Measurements from ENCODE around the gene ADAMTS17. TPM values are rescaled to one million over a fixed set of nuclear protein-coding genes. Genes with fewer than 3 reads are reported as not detected.

ADAMTS17 gene
- total RNA-seq, 2 experiments from 2014 or later: 0.99 to 1.2 TPM

DNA sequence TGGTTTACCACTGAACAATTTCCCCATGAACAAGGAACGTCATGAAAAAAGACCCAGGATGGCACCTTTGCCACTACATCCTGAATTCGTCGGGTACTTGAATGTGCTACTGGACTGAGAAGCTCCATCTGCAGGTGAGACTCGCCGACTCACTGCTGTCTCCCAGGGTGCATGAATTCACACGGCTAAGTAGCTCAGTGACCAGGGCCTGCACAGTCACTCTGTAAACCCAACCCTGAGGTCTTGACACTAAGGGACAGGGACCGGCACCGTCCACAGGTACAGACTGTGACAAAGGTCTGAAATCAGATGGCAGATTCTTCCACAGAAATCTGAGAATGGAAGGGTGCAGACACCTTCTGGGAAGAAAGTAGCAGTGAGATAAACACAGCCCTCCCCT, 187.4 kb downstream of the ADAMTS17 start:
- H3K36me3 Mint-ChIP-seq: peaks cover 20% of the 10 kb centered on the region
- POLR2A ChIA-PET: no interaction called here
- H3K9me3 Mint-ChIP-seq: peaks cover 7% of the 10 kb centered on the region

DNA sequence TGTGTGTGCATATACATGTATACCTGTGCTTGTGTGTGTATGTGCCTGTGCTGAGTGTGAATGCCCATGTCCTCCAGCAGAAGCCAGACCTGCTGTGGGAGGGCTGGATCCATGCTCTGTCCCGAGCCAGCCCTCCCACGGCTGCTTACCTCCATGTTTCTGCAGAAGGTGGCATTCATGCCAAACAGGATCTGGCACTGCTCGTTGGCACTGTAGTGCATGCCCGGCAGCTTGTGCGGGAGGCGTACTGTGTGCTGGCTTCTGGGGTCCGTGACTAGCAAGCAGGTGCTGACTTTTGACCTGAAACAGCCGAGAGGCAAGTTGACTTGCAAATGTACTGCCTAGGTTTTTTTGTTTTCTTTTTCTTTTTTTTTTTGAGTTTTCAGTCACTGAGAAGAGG, 189.3 kb downstream of the ADAMTS17 start:
- ChIA-PET CTCF (no interaction called here), POLR2A (no interaction called here)
- H3K36me3 Mint-ChIP-seq: peaks cover 38% of the 10 kb centered on the region
- no peak overlapping the region for H3K4me3 Mint-ChIP-seq
- H3K27ac Mint-ChIP-seq: no peak overlapping the region
- H3K4me1 Mint-ChIP-seq (ENCODE audit: low read depth): no peaks in the 10 kb centered on the region
- H3K9me3 Mint-ChIP-seq: peaks cover 24% of the 10 kb centered on the region
- intact Hi-C loops (cut with micrococcal nuclease): no loop called here
- no peaks in the 10 kb centered on the region for H3K27me3 Mint-ChIP-seq
- DNase-seq: no peak

More for the DNA sequence above, 187.4 kb downstream of the ADAMTS17 start:
- no peaks in the 10 kb centered on the region for H3K27me3 Mint-ChIP-seq
- no peak overlapping the region for H3K4me3 Mint-ChIP-seq
- intact Hi-C loops (cut with micrococcal nuclease): no loop called here
- H3K4me1 Mint-ChIP-seq (ENCODE audit: low read depth): no peaks in the 10 kb centered on the region
- no peak for DNase-seq
- CTCF ChIA-PET: no interaction called here
- no peak overlapping the region for H3K27ac Mint-ChIP-seq

DNA sequence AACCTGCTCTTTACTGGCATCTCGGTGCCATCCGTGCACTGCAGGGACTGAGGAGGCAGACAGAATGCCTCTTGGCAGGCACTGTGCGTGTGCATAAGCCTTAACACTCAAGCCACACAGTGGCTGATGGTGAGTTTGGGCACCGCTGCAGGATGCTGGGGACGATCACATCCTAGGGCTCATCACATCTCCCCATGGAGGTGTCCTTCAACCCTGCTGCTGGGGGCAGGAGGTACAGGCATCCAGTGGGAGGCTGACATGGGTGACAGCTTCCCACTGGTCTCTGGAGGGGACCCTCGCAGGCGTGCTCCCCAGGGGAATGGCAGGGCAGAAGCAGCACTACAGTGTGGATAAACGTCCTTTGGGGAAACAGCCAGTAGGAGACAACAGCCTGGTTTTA, 190.9 kb downstream of the ADAMTS17 start:
- no peak overlapping the region for H3K4me3 Mint-ChIP-seq
- intact Hi-C loops (cut with micrococcal nuclease): no loop called here
- H3K27me3 Mint-ChIP-seq: no peaks in the 10 kb centered on the region

GRCh38 chr15:100147828-100148227, 193.9 kb downstream of the ADAMTS17 start:
- peaks cover 35% of the 10 kb centered on the region for H3K9me3 Mint-ChIP-seq
- H3K27me3 Mint-ChIP-seq: no peaks in the 10 kb centered on the region
- peaks cover 46% of the 10 kb centered on the region for H3K36me3 Mint-ChIP-seq
- ChIA-PET CTCF (no interaction called here), POLR2A (no interaction called here)
- no peak overlapping the region for H3K4me3 Mint-ChIP-seq
- intact Hi-C loops (cut with micrococcal nuclease): no loop called here
- H3K27ac Mint-ChIP-seq: no peak overlapping the region
- no peaks in the 10 kb centered on the region for H3K4me1 Mint-ChIP-seq (ENCODE audit: low read depth)
- no peak for DNase-seq

More for the DNA sequence above, 190.9 kb downstream of the ADAMTS17 start:
- H3K4me1 Mint-ChIP-seq (ENCODE audit: low read depth): no peaks in the 10 kb centered on the region
- H3K27ac Mint-ChIP-seq: no peak overlapping the region
- ChIA-PET POLR2A (no interaction called here), CTCF (no interaction called here)
- peaks cover 46% of the 10 kb centered on the region for H3K36me3 Mint-ChIP-seq
- no peak for DNase-seq
- peaks cover 35% of the 10 kb centered on the region for H3K9me3 Mint-ChIP-seq

- Mint-ChIP-seq H3K27ac (no peak overlapping the region), H3K9me3 (peaks cover 20% of the 10 kb centered on the region), H3K4me3 (no peak overlapping the region), H3K4me1 (ENCODE audit: low read depth) (peaks cover 3% of the 10 kb centered on the region), H3K36me3 (peaks cover 18% of the 10 kb centered on the region), H3K27me3 (no peaks in the 10 kb centered on the region)
- no peak for DNase-seq
- intact Hi-C loops (cut with micrococcal nuclease): no loop called here
- ChIA-PET CTCF (no interaction called here), POLR2A (no interaction called here)
Observed at GRCh38 chr15:100143378-100143777, 198.4 kb downstream of the ADAMTS17 start.

DNA sequence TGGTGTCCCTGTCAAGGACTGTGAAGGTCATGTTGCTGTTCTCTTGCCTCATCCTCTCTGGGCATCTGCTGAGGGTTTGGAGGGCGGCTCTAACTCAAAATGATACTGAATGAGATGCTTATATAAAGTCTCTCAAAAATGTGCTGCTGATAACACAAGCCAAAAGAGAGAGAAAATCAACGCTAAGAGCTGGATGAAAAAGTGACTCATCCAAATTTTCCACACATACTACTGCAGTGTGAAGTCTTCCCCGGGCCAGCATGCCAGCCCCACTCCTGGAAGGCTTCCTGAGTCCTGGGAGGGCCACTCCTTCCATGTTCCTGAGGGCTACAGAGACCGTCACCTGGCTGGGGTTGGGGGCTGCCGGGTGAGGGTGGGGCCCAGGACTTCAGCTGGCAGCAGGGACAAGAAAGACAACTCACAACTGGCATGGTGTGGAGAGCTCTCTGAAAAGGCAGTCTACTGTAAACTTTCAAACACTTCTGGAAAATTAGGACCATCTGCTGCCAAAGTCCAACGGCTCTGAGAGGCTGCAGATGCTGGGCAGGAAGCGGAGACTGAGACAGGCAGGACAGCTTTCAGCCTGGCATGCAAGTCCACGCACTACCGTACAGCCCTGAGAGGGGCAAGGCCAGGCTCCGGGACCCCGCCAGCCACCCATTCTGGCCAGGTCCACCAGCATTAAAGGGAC, 200.3 kb downstream of the ADAMTS17 start:
- no peak overlapping the region for H3K4me3 Mint-ChIP-seq
- ChIA-PET CTCF (no interaction called here), POLR2A (no interaction called here)
- H3K27me3 Mint-ChIP-seq: no peaks in the 10 kb centered on the region
- H3K36me3 Mint-ChIP-seq: peaks cover 5% of the 10 kb centered on the region
- intact Hi-C loops (cut with micrococcal nuclease): no loop called here
- H3K9me3 Mint-ChIP-seq: peaks cover 3% of the 10 kb centered on the region
- no peak for DNase-seq
- H3K4me1 Mint-ChIP-seq (ENCODE audit: low read depth): peaks cover 3% of the 10 kb centered on the region
- no peak overlapping the region for H3K27ac Mint-ChIP-seq

DNA sequence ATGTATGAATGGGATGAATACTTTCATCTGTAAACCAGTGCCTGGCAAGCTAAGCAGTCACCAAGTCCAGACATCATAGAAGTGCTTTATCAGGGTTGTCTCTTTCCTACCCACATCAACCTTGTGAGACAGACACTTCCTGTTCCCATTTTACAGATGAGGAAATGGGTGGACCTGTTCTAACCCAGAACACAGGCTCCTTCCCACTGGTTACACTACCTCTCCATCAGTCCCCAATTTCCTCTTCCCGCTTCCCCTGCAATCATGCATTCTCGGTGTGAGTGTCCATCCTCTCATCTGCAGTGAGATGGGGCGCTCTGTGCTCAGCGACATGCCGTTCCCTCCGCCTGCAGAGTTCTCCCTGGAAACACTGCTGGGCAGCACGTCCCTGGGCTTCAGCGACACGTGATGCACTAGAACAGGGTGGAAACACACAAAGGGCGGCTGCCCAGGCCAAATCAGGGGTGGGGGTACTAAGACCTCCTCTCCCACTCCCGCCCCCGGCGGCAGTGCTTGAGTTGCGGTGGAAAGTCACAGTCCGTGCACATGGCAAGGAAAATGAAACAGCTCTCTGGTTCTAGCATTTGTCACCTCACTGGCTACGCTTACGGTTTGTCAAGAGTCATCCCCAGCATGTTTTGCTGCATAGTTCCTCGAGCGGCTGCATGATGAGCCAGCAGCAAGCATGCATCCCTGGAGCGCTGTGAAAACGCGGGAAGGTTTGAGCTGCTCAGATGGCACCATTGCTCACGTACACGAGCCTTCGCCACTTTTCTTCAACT, 201.1 kb downstream of the ADAMTS17 start:
- H3K9me3 Mint-ChIP-seq: no peaks in the 10 kb centered on the region
- ChIA-PET POLR2A (no interaction called here), CTCF (no interaction called here)
- no peak for DNase-seq
- H3K27me3 Mint-ChIP-seq: no peaks in the 10 kb centered on the region
- H3K4me1 Mint-ChIP-seq (ENCODE audit: low read depth): peaks cover 3% of the 10 kb centered on the region
- H3K27ac Mint-ChIP-seq: no peak overlapping the region
- intact Hi-C loops (cut with micrococcal nuclease): no loop called here
- peaks cover 2% of the 10 kb centered on the region for H3K36me3 Mint-ChIP-seq
- H3K4me3 Mint-ChIP-seq: no peak overlapping the region

GRCh38 chr15:100134586-100134985, 207.2 kb downstream of the ADAMTS17 start:
- H3K27me3 Mint-ChIP-seq: no peaks in the 10 kb centered on the region
- ChIA-PET CTCF (no interaction called here), POLR2A (no interaction called here)
- no peak overlapping the region for H3K27ac Mint-ChIP-seq
- intact Hi-C loops (cut with micrococcal nuclease): no loop called here
- no peak overlapping the region for H3K4me3 Mint-ChIP-seq
- H3K9me3 Mint-ChIP-seq: no peaks in the 10 kb centered on the region
- DNase-seq: no peak
- H3K4me1 Mint-ChIP-seq (ENCODE audit: low read depth): no peaks in the 10 kb centered on the region
- H3K36me3 Mint-ChIP-seq: peaks cover 4% of the 10 kb centered on the region

DNA sequence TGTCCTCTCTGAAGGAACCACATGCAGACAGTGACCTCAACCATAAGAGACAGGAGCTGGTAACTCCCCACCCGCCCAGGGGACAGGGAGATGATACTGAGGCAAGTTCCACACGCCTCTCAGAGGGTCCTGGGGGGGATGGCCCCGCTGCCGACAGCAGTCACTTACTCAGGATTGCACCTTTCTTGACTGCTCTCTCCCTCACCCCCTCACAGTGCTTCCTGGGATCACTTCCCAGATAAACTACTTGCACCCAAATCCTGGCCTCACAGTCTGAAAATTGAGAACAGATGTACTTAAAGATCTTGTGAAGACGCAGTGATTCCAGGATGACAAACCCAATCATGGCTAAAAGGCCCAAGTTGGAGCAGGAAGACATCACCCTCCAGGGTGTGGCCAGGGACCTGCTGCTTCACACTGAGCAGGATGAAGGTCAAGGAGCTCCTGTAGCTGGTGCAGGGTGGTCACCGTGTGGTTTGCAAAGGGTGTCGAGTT, 207.6 kb downstream of the ADAMTS17 start:
- POLR2A ChIA-PET: no interaction called here
- DNase-seq: no peak
- Mint-ChIP-seq H3K27me3 (no peaks in the 10 kb centered on the region), H3K4me3 (no peak overlapping the region), H3K27ac (no peak overlapping the region), H3K4me1 (ENCODE audit: low read depth) (no peaks in the 10 kb centered on the region), H3K36me3 (peaks cover 4% of the 10 kb centered on the region), H3K9me3 (no peaks in the 10 kb centered on the region)
- CTCF ChIA-PET: interaction anchor here (1.3 kb wide), 1 partner anchor 205 kb away, joined by 7 read pairs; no protein-coding TSS in a partner anchor
- intact Hi-C loops (cut with micrococcal nuclease): no loop called here

DNA sequence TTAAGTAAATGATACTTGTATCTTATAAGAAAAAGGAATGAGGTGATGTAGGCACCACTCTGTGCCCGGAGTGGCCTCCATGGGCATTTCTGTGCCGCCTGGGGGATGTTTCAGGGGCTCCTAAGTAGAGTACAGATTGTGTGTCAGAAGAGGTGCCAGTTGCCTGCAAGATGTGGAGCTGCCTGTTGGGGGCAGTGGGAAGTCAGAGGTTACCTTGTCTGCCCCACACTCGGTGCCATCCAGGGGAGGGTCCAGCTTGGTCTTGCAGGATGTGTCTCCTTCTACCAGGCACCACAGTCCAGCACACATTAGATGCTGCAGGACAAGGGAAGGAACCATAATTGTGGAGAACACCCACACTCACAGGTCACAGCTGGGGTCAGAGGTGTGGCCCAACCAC, 208.8 kb downstream of the ADAMTS17 start:
- H3K27ac Mint-ChIP-seq: no peak overlapping the region
- no peak for DNase-seq
- no peaks in the 10 kb centered on the region for H3K9me3 Mint-ChIP-seq
- H3K4me1 Mint-ChIP-seq (ENCODE audit: low read depth): no peaks in the 10 kb centered on the region
- H3K27me3 Mint-ChIP-seq: no peaks in the 10 kb centered on the region
- ChIA-PET POLR2A (no interaction called here), CTCF (interaction anchor here (1.3 kb wide), 1 partner anchor 206 kb away, joined by 7 read pairs; no protein-coding TSS in a partner anchor)
- H3K36me3 Mint-ChIP-seq: peaks cover 2% of the 10 kb centered on the region
- no peak overlapping the region for H3K4me3 Mint-ChIP-seq
- intact Hi-C loops (cut with micrococcal nuclease): loop anchor here (2.0 kb wide), 1 partner anchor 172 kb away; no protein-coding TSS in a partner anchor

- no peaks in the 10 kb centered on the region for H3K9me3 Mint-ChIP-seq
- H3K4me1 Mint-ChIP-seq (ENCODE audit: low read depth): no peaks in the 10 kb centered on the region
- DNase-seq: no peak
- ChIA-PET POLR2A (no interaction called here), CTCF (interaction anchor here (0.8 to 1.3 kb wide), 2 partner anchors 198 to 207 kb away, joined by 3 to 7 read pairs; no protein-coding TSS in a partner anchor)
- H3K27me3 Mint-ChIP-seq: no peaks in the 10 kb centered on the region
- no peak overlapping the region for H3K4me3 Mint-ChIP-seq
- H3K36me3 Mint-ChIP-seq: peaks cover 2% of the 10 kb centered on the region
- intact Hi-C loops (cut with micrococcal nuclease): loop anchor here (2.0 kb wide), 1 partner anchor 172 kb away; no protein-coding TSS in a partner anchor
- H3K27ac Mint-ChIP-seq: no peak overlapping the region
Observed at GRCh38 chr15:100132309-100132708, 209.5 kb downstream of the ADAMTS17 start.

GRCh38 chr15:100131321-100132224, 210.2 kb downstream of the ADAMTS17 start:
- Mint-ChIP-seq H3K4me1 (ENCODE audit: low read depth) (no peaks in the 10 kb centered on the region), H3K4me3 (peak overlapping the region; percentile 32), H3K9me3 (no peaks in the 10 kb centered on the region), H3K27ac (no peak overlapping the region), H3K36me3 (peaks cover 2% of the 10 kb centered on the region), H3K27me3 (no peaks in the 10 kb centered on the region)
- peak; percentile 67 for DNase-seq
- ChIA-PET CTCF (interaction anchor here (0.8 to 1.3 kb wide), 4 partner anchors 41 to 207 kb away, joined by 3 to 7 read pairs (median 3); no protein-coding TSS in a partner anchor), POLR2A (no interaction called here)
- intact Hi-C loops (cut with micrococcal nuclease): loop anchor here (2.0 kb wide), 1 partner anchor 171 kb away; no protein-coding TSS in a partner anchor

Measured in activated CD4-positive, alpha-beta memory T cell treated with anti-CD3 and anti-CD28 coated beads for 36 hours (primary cell).